ACHN (cell line): Measurements from ENCODE around the gene UNK.

Experiments
- DNase-seq: peaks from one replicate; pipeline ENCODE4 v3.0.0-alpha.2; 2015
- in situ Hi-C: cut with HindIII; loops from 2 replicates; pipeline ENCODE4 v1.10.0; 2017; ENCODE audit warnings: low sequenced_read_pairs, low pct_ligation_motif_present, low pct_unique_long_range_greater_than_20kb

UNK gene

GRCh38 chr17:75874323-75875181, 89.9 kb downstream of the UNK start:
- in situ Hi-C loops, result no loop called here

More at GRCh38 chr17:75874323-75875181, 89.9 kb downstream of the UNK start:
- DNase-seq, result no peak
